Panc1 (cell line): ENCODE measurements around the gene OLFML2A. TPM values are rescaled to one million over a fixed set of nuclear protein-coding genes. Genes with fewer than 3 reads are reported as not detected.

Experiments used
- ATAC-seq: fragments of 200-7000 bp; cut with Tn5 transposase; 2 replicates; pipeline ENCODE4 v1.9.1; 2020; ENCODE audit warnings: mild to moderate bottlenecking, moderate library complexity
- BruUV-seq: library from RNA; stranded (reverse); fragments of 400-500 nt; replicated peaks from 2 replicates; lab custom pipeline; 2021; lab: Mats Ljungman, UMichigan
- CTCF ChIA-PET: fragments of 300-600 bp; sonication (Branson Sonifier 250); formaldehyde crosslinking; loops from one replicate; lab custom pipeline; 2022; ENCODE audit warnings: antibody characterized with exemption; lab: Charles Lee
- POLR2A ChIA-PET: fragments of 300-600 bp; sonication (Branson Sonifier 250); formaldehyde crosslinking; loops from one replicate; lab custom pipeline; 2022; ENCODE audit warnings: antibody characterized with exemption; lab: Charles Lee
- DNase-seq: peaks from one replicate; pipeline ENCODE4 v3.0.0-alpha.2; 2010; ENCODE audit warnings: low read depth, low spot score
- H3K27ac ChIP-seq: 2 replicates; pipeline ENCODE4 v1.5.1; 2011; ENCODE audit warnings: mild to moderate bottlenecking, low read length, inconsistent platforms
- H3K27me3 ChIP-seq: fragments of 200-500 bp; sonication (Bioruptor generic); 2 replicates; pipeline ENCODE4 v1.6.0; 2014; ENCODE audit warnings: low read length, inconsistent platforms; ENCODE audit not compliant: control insufficient read depth, insufficient read depth
- H3K36me3 ChIP-seq: fragments of 200-500 bp; sonication (Bioruptor generic); 2 replicates; pipeline ENCODE4 v1.5.1; 2014; ENCODE audit warnings: inconsistent platforms, mild to moderate bottlenecking, low read length, moderate library complexity; ENCODE audit not compliant: control insufficient read depth, insufficient read depth
- H3K4me1 ChIP-seq: 2 replicates; pipeline ENCODE4 v1.5.1; 2011; ENCODE audit warnings: inconsistent platforms, mild to moderate bottlenecking, low read length, moderate library complexity; ENCODE audit not compliant: control insufficient read depth, insufficient read depth
- H3K4me3 ChIP-seq, 2 experiments: 2 replicates each; pipeline ENCODE4 v1.5.1; 2011 to 2012; ENCODE audit warnings: low read depth in 2 of 2, low read length in 2 of 2, mild to moderate bottlenecking in 2 of 2, inconsistent platforms in 1 of 2, moderate library complexity in 1 of 2
- H3K9me3 ChIP-seq: fragments of 200-500 bp; sonication (Bioruptor generic); 2 replicates; pipeline ENCODE4 v1.5.1; 2014; ENCODE audit warnings: low read depth, mild to moderate bottlenecking, inconsistent platforms, low read length, moderate library complexity; ENCODE audit not compliant: control insufficient read depth, insufficient read depth
- POLR2AphosphoS5 ChIP-seq: IDR thresholded peaks from 2 replicates; pipeline ENCODE4 v1.6.1; 2012; ENCODE audit warnings: mild to moderate bottlenecking, low read depth, low read length, moderate library complexity
- SIN3A ChIP-seq: IDR thresholded peaks from 2 replicates; pipeline ENCODE4 v1.6.1; 2012; ENCODE audit warnings: low read depth, mild to moderate bottlenecking, low read length, moderate library complexity, borderline replicate concordance; ENCODE audit not compliant: insufficient read depth
- TCF7L2 ChIP-seq: IDR thresholded peaks from 2 replicates; pipeline ENCODE4 v1.6.1; 2011; ENCODE audit warnings: mild to moderate bottlenecking, low read depth, low read length, inconsistent platforms
- in situ Hi-C: cut with HindIII; loops from 2 replicates; pipeline ENCODE4 v1.10.0; 2016; ENCODE audit warnings: low sequenced_read_pairs, low pct_unique_long_range_greater_than_20kb
- intact Hi-C: fragments of 100-400 bp; cut with micrococcal nuclease; formaldehyde crosslinking; loops from one replicate; pipeline ENCODE4 v1.10.0; 2022; ENCODE audit not compliant: unreplicated experiment
- total RNA-seq: library from RNA; stranded (reverse); gene quantifications from one replicate; pipeline ENCODE4 v1.2.1, GENCODE V29; 2021; ENCODE audit not compliant: unreplicated experiment
- TF ChIP-seq, protein P1 (sequence below): fragments of 450-650 bp; IDR thresholded peaks from 2 replicates; pipeline ENCODE4 v1.5.1; 2017; ENCODE audit warnings: mild to moderate bottlenecking
- TF ChIP-seq, protein P2 (sequence below), 2 experiments: IDR thresholded peaks; 2 replicates each; pipeline ENCODE4 v1.6.1; 2011 to 2012; ENCODE audit warnings: low read depth in 2 of 2, control low read depth in 1 of 2, low read length in 1 of 2, mild to moderate bottlenecking in 1 of 2, moderate library complexity in 1 of 2; ENCODE audit not compliant: insufficient read depth in 1 of 2

The OLFML2A gene
- total RNA-seq, 1 experiment from 2014 or later, result 44.5 TPM

DNA sequence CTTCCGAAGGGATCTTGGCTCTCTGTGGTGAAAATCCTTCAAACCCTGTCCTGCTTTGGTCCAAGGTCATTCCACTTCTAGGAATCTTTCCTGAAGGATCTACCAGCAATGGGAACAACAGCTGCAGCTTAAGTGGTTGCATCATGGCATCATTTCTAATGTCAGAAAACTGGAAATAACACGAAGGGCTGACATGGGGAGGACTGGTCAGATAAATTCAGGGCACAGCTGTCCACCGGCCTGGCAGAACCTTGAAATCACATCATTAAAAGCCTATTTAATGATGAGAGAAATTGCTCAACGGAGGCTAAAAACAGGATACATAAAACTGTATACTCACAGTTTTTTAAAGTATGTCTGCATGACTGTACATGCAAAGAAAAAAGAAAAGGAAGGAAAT, 28.3 kb downstream of the OLFML2A start:
- Histone ChIP-seq H3K27me3 (no peaks in the 10 kb centered on the region), H3K27ac (no peak overlapping the region), H3K9me3 (no peaks in the 10 kb centered on the region), H3K4me1 (no peaks in the 10 kb centered on the region), H3K36me3 (no peaks in the 10 kb centered on the region; the same call in 1 of the 2 replicates), H3K4me3 (no peak overlapping the region)
- no TSS peak for BruUV-seq
- ChIA-PET CTCF (no interaction called here), POLR2A (no interaction called here)
- no peak for ATAC-seq
- intact Hi-C loops, result no loop called here
- in situ Hi-C loops, result no loop called here
- no peak for DNase-seq
- TF ChIP-seq TCF7L2, result no peak
- TF ChIP-seq POLR2AphosphoS5, result no peak
- TF ChIP-seq, protein P1, sequence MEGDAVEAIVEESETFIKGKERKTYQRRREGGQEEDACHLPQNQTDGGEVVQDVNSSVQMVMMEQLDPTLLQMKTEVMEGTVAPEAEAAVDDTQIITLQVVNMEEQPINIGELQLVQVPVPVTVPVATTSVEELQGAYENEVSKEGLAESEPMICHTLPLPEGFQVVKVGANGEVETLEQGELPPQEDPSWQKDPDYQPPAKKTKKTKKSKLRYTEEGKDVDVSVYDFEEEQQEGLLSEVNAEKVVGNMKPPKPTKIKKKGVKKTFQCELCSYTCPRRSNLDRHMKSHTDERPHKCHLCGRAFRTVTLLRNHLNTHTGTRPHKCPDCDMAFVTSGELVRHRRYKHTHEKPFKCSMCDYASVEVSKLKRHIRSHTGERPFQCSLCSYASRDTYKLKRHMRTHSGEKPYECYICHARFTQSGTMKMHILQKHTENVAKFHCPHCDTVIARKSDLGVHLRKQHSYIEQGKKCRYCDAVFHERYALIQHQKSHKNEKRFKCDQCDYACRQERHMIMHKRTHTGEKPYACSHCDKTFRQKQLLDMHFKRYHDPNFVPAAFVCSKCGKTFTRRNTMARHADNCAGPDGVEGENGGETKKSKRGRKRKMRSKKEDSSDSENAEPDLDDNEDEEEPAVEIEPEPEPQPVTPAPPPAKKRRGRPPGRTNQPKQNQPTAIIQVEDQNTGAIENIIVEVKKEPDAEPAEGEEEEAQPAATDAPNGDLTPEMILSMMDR, result no peak
- TF ChIP-seq, protein P2, sequence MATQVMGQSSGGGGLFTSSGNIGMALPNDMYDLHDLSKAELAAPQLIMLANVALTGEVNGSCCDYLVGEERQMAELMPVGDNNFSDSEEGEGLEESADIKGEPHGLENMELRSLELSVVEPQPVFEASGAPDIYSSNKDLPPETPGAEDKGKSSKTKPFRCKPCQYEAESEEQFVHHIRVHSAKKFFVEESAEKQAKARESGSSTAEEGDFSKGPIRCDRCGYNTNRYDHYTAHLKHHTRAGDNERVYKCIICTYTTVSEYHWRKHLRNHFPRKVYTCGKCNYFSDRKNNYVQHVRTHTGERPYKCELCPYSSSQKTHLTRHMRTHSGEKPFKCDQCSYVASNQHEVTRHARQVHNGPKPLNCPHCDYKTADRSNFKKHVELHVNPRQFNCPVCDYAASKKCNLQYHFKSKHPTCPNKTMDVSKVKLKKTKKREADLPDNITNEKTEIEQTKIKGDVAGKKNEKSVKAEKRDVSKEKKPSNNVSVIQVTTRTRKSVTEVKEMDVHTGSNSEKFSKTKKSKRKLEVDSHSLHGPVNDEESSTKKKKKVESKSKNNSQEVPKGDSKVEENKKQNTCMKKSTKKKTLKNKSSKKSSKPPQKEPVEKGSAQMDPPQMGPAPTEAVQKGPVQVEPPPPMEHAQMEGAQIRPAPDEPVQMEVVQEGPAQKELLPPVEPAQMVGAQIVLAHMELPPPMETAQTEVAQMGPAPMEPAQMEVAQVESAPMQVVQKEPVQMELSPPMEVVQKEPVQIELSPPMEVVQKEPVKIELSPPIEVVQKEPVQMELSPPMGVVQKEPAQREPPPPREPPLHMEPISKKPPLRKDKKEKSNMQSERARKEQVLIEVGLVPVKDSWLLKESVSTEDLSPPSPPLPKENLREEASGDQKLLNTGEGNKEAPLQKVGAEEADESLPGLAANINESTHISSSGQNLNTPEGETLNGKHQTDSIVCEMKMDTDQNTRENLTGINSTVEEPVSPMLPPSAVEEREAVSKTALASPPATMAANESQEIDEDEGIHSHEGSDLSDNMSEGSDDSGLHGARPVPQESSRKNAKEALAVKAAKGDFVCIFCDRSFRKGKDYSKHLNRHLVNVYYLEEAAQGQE (IDR thresholded peaks at IDR 0.05; ENCODE audit: insufficient read depth in 1 of 2, low read depth in 2 of 2, low read length in 1 of 2), result no peak
- TF ChIP-seq SIN3A, result no peak

DNA sequence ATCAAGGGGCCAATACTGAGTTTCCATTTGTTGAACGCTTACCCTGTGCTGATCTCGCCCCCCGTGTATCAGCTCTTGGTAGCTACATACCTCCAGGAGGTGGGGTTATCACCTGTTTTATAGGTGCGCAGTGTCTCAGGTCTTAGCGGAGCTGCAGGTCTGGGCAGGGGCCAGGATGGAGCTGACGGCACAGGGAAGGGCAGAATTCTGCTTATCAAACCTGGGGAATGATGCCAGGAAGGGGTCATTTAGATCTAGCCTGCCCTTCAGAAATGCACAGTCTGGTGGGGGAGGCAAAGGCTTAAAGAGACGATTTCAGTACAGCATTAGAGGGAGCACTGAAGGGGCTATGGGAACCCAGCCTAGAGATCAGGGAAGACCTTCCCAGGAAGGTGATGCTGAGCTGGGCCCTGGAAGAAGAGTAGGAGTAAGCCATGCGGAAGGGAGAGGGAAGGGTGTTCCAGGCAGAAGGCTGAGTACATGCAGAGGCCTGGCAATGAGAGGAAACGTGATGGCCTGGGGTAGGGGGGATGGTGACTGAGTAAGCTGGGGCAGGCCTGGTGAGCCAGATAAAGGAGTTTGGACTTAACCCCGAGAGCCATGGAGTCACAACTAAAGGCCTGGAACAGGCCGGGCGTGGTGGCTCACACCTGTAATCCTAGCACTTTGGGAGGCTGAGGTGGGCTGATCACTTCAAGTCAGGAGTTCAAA, 31.5 kb downstream of the OLFML2A start:
- TF ChIP-seq POLR2AphosphoS5 (no peak), SIN3A (no peak), TCF7L2 (no peak)
- TF ChIP-seq, protein P2 (IDR thresholded peaks at IDR 0.05; ENCODE audit: insufficient read depth in 1 of 2, low read depth in 2 of 2, low read length in 1 of 2), result no peak
- TF ChIP-seq, protein P1, result no peak
- Histone ChIP-seq H3K36me3 (no peaks in the 10 kb centered on the region; the same call in 1 of the 2 replicates), H3K4me3 (no peak overlapping the region), H3K9me3 (no peaks in the 10 kb centered on the region), H3K27ac (no peak overlapping the region), H3K27me3 (no peaks in the 10 kb centered on the region), H3K4me1 (peaks cover under 1% of the 10 kb centered on the region)
- ChIA-PET POLR2A (interaction anchor here (0.6 kb wide), 1 partner anchor 396 kb away, joined by 3 read pairs; no protein-coding TSS in a partner anchor), CTCF (interaction anchor here (0.6 to 0.8 kb wide), 2 partner anchors 33 to 34 kb away, joined by 4 to 10 read pairs; no protein-coding TSS in a partner anchor)
- intact Hi-C loops, result no loop called here
- in situ Hi-C loops, result no loop called here
- BruUV-seq, result no TSS peak
- ATAC-seq (no peak), DNase-seq (no peak)
